Activated naive CD4-positive, alpha-beta T cell treated with anti-CD3 and anti-CD28 coated beads, Interleukin-2, amount 50 U/mL, for 72 hours (primary cell): ENCODE data around the gene APCDD1L. TPM values are rescaled to one million over a fixed set of nuclear protein-coding genes. Genes with fewer than 3 reads are reported as not detected.

Experiments
- ATAC-seq, 2 donors: fragments of 150-1000 bp; cut with Tn5 transposase; 2 replicates each; pipeline ENCODE4 v1.10.0; 2021; ENCODE audit warnings: mild to moderate bottlenecking in 2 of 2, moderate library complexity in 2 of 2
- DNase-seq, 2 donors: peaks; one replicate each; pipeline ENCODE4 v3.0.0; 2021 to 2022; ENCODE audit warnings: low spot score in 2 of 2
- H3K27ac Mint-ChIP-seq, 2 donors: one replicate each; pipeline ENCODE4 v1.8.0; 2022; ENCODE audit warnings: mild to moderate bottlenecking in 2 of 2, mixed read lengths in 2 of 2
- H3K36me3 Mint-ChIP-seq, 2 donors: one replicate each; pipeline ENCODE4 v1.8.0; 2022; ENCODE audit warnings: mixed read lengths in 2 of 2
- H3K9me3 Mint-ChIP-seq, 2 donors: one replicate each; pipeline ENCODE4 v1.8.0; 2022; ENCODE audit warnings: mixed read lengths in 2 of 2
- total RNA-seq, 2 donors: library from RNA; stranded (reverse); gene quantifications; one replicate each; pipeline ENCODE4 v1.2.3, GENCODE V29; 2022

Gene APCDD1L
- total RNA-seq, 2 donors from 2014 or later = not detected

DNA sequence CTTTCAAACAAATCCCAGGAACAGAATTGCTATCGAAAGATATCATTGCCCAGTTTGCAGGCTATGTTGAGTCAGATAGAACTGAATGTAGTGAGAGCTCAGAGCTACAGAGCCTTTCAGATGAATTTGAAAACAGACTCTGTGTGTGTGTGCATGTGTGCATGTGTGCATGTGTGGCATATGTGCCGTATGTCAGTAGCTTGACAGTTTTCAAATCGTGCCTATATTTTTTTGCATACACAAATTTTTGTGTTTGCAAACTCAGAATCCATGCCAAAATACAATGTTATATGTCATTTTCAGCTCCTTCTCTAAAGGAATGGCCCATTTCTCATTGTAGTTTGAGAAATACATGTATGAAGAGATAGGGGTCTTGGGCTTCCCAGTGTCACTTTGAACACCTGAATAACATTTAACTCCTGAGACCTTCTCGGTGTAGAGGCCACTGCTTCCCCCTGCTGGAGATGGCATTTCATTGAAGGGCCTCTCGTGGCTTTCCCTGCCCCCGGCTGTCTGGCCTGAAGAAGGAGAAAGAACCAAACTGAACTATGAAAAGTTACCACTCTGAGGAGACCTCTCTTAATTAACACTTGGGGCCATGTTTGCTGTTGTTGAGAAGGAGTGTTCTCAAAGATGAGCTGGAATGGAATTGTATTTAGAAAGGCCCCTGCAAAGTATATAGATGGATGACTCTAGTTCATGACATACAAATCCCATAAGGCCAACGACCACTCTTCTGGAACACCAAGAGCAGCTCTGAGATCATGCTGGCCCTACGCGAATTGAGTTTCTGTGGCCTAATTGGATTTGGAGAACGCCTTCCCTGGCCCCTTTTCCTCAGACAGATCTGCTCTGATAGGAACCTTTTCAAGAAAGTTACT, 67.4 kb downstream of the APCDD1L start:
- Mint-ChIP-seq H3K36me3 (no peaks in the 10 kb centered on the region), H3K9me3 (no peaks in the 10 kb centered on the region), H3K27ac (peak overlapping the region in 1 of 2 donors; percentile 60)
- peak in 1 of 2 donors; percentile 50 for DNase-seq
- peak; percentile 63 to 70 for ATAC-seq

DNA sequence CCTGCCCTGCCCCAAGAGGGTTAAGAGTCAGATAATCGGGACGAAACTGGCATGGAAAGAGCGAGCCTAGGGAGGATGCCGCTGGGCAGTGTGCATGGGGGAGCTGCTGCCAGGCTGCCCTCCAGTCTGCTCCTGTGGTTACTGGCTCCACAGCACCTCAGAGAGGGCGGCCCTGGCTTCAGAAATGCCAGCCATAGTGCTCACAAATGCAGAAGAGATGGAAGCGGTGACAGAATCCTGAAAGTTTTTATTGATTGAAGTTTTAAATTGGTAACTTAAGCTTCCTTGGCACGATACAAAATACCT, 68.3 kb downstream of the APCDD1L start:
- Mint-ChIP-seq H3K36me3 (no peaks in the 10 kb centered on the region), H3K27ac (no peak overlapping the region), H3K9me3 (no peaks in the 10 kb centered on the region)
- DNase-seq (no peak), ATAC-seq (no peak)

DNA sequence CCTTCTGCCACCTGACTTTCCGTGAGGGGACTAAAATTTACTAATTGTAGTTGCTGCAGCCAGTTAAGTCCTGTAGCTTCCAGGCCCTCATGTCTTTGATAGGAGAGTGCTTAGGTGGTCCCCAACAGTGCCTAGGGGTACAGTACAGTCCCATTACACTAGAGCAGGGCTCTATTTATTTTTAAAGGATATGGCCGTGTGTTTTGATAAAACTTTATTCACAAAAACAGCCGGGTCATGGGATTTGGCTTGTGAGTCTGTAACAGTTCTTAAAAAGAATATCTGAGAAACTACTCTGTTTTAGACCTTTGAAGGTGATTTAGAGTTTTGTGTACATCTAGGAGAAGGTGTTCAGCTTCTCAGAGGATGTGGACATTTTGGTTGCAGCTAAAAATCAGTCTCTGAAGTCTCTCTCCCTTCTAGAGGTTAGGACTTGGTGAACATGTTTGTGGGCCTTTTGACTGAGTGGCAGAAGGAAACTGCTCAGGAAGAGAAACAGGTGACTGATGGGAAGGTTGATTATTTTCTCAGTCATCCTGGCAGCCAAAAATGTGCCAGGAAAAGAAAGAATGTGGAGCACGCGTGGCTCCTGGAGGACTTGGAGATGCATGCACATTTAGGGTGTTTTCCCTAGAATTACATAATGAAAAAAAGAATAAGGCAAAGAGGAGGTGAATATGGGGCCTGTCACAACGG, 68.8 kb downstream of the APCDD1L start:
- DNase-seq = no peak
- no peaks in the 10 kb centered on the region for H3K36me3 Mint-ChIP-seq
- peak overlapping the region in 1 of 2 donors; percentile 21 for H3K27ac Mint-ChIP-seq
- no peaks in the 10 kb centered on the region for H3K9me3 Mint-ChIP-seq
- no peak for ATAC-seq

DNA sequence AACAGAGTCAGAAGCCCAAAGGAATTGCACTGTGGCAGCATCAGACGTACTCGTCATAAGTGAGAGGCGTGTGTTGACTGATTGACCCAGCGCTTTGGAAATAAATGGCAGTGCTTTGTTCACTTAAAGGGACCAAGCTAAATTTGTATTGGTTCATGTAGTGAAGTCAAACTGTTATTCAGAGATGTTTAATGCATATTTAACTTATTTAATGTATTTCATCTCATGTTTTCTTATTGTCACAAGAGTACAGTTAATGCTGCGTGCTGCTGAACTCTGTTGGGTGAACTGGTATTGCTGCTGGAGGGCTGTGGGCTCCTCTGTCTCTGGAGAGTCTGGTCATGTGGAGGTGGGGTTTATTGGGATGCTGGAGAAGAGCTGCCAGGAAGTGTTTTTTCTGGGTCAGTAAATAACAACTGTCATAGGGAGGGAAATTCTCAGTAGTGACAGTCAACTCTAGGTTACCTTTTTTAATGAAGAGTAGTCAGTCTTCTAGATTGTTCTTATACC, 70.4 kb downstream of the APCDD1L start:
- H3K36me3 Mint-ChIP-seq = no peaks in the 10 kb centered on the region
- DNase-seq (no peak), ATAC-seq (no peak)
- H3K27ac Mint-ChIP-seq = peak overlapping the region in 1 of 2 donors; percentile 10
- no peaks in the 10 kb centered on the region for H3K9me3 Mint-ChIP-seq

DNA sequence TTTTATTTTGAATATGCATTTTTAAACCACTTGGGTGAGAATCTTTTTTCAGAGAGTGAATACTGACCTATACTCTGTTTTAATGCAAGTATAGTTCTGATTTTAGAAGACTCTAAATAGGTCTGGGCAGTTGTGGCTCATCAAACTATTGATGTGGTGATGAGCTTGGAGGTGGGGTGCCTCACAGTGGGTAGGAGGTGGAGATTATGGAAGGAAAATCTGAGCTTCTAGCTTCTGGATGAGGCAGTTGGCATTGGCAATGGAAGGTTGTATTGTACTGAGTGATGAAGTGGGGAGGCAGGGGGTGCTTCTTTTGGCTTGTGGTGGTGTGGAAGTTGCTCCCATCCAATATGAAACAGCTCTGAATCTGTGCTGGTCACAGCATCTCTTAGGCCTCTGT, 73.5 kb downstream of the APCDD1L start:
- H3K36me3 Mint-ChIP-seq = peaks cover 0 to 5% of the 10 kb centered on the region in 2 donors

DNA sequence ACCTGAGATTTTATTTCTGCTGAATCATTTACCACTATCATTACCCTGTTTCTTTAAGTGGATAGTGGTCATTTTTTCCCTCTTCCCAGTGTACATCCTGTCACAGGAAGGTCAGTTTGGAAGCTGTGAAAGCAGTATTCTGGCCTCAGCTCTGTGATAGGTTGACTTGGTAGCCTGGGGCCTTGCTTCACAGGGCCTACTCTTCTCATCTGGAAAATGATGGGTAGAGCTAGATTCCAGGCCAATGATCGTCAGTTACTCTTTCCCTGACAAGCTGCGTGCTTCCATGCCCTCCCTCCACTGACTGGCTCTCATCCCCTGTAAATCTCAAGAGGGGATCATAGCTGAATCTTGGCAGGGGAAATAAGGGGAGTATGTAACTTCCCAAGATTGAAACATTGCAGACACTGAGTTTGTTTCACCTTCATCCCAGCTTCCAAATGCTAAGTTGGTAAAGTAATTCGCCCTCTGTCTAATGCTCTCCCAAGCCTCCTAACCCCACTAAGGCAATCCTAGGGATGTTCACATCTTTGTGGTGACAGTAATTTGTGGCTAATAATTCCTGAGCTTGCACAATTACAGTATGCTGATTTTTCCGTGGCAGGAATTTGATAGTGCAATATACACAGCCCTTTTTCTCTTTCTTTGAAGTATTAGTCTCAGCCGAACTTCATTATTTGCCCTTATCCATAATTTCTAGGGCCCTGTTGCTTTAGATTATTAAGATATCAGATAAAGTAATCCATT, 75.0 kb downstream of the APCDD1L start:
- Mint-ChIP-seq H3K27ac (peak overlapping the region; percentile 57), H3K9me3 (no peaks in the 10 kb centered on the region), H3K36me3 (peaks cover 0 to 13% of the 10 kb centered on the region in 2 donors)

More for the DNA sequence above, 73.5 kb downstream of the APCDD1L start:
- DNase-seq (no peak), ATAC-seq (peak; percentile 36 to 58)
- H3K9me3 Mint-ChIP-seq = no peaks in the 10 kb centered on the region
- peak overlapping the region in 1 of 2 donors; percentile 24 for H3K27ac Mint-ChIP-seq

DNA sequence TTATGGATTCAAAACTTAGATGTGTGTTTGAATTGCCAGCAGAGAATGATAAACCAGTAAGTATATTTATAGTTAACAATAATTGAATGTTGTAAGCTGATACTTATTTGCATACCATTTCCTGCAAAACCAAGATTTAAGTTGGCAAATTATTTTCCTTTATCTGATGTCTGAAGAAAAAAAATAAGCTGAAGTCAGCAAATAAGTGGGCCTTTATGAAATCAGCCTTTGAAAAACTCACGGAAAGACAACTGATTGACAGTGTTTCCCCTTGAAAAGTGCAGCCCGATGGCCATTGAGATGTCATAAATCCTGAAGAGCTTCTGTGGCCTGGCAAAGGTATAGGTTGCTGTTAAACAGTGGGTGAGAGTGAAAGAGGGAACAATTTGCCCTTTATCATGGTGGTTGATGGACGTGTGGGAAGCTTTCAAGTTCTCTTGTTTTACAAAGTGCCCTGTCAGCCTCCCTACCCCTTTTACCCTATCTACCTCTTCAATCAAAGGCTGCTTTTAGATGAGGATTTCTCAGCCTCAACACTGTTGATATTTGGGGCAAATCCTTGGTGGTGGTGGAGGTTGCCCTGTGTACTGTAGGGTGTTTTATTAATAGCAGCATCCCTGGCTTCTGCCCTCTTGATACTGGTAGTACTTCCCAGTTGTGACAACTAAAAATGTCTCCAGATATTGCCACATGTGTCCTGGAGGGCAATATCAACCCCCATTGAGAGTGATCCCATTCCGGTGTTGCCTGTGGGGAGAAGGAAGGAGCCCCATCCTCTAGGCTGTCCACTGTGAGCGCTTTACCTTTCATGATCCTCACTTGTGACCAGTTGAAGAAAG, 76.0 kb downstream of the APCDD1L start:
- peak overlapping the region; percentile 31 to 57 for H3K27ac Mint-ChIP-seq
- H3K9me3 Mint-ChIP-seq = no peaks in the 10 kb centered on the region
- DNase-seq (no peak), ATAC-seq (no peak)
- peaks cover 0 to 15% of the 10 kb centered on the region in 2 donors for H3K36me3 Mint-ChIP-seq

More for the DNA sequence above, 75.0 kb downstream of the APCDD1L start:
- DNase-seq = no peak
- no peak for ATAC-seq

DNA sequence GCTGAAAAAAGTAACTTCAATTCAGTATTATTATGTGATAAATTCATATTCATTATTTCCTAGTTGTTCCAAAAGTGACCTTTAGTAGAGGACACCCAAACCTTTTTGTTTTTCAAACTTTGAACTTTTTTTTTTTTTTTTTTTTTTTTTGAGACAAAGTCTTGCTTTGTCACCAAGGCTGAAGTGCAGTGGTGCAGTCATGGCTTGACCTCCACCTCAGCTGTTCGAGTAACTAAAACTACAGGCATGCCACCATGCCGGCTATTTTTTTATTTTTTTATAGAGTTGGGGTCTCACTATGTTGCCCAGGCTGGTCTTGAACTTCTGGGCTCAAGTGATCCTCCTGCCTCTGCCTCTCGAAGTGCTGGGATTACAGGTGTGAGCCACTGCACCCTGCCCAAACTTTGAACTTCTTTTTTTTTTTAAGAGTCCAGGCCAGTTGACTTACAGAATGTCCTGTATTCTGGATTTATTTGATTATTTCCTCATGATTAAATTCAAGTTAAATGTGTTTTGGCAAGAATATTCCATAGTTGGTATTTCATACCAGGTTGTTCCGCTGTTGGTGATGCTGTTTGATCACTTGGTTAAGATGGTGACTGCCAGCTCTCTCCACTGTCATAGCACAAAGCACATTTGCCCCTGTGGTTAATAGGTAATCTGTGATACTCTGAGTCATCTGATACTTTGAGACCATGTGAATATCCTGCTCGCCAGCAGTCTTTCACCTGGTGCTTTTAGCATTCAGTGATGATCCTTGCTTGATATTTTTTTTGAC, 78.1 kb downstream of the APCDD1L start:
- no peaks in the 10 kb centered on the region for H3K9me3 Mint-ChIP-seq
- H3K27ac Mint-ChIP-seq = peak overlapping the region; percentile 2 to 39
- DNase-seq (no peak), ATAC-seq (peak; percentile 59 to 75)
- H3K36me3 Mint-ChIP-seq = peaks cover 0 to 27% of the 10 kb centered on the region in 2 donors

DNA sequence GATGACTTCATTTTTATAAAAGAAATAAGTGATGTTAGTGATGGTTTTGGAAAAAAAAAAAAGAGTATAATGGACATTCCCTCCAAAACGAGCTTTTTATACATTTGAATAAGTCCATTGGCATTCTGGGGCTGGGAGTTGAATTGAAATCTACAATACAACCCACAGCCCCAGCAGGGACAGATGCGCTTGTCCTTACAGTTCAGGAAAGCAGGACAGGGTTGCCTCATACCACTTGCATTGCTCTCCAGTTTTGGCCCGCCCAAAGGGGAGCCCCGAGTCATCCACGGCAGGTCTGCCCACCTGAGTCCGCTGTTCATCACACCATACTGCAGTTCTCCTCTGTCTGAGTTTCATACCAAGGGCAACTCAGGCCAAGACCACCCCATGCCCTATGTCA, 80.0 kb downstream of the APCDD1L start:
- H3K36me3 Mint-ChIP-seq = peaks cover 0 to 39% of the 10 kb centered on the region in 2 donors
- H3K9me3 Mint-ChIP-seq = no peaks in the 10 kb centered on the region
- no peak for DNase-seq
- no peak for ATAC-seq
- H3K27ac Mint-ChIP-seq = peak overlapping the region in 1 of 2 donors; percentile 79

DNA sequence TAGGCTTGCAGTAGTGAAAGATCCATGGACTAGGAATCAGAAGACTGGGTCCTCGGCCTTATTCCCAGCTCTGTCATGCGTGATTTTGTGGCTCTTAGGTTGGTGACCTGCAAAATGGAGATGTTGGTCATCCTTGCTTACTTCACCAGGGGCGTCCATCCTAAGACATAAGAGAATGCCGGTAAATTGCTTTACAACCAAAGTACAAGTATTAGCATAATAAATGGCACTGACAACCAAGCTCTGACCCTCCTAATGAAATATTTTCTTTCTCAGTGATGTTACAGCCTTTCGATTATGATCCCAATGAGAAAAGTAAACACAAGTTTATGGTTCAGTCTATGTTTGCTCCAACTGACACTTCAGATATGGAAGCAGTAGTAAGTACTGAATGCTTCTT, 80.9 kb downstream of the APCDD1L start:
- DNase-seq (no peak), ATAC-seq (no peak)
- H3K36me3 Mint-ChIP-seq = peaks cover 0 to 39% of the 10 kb centered on the region in 2 donors
- H3K9me3 Mint-ChIP-seq = no peaks in the 10 kb centered on the region
- H3K27ac Mint-ChIP-seq = no peak overlapping the region

DNA sequence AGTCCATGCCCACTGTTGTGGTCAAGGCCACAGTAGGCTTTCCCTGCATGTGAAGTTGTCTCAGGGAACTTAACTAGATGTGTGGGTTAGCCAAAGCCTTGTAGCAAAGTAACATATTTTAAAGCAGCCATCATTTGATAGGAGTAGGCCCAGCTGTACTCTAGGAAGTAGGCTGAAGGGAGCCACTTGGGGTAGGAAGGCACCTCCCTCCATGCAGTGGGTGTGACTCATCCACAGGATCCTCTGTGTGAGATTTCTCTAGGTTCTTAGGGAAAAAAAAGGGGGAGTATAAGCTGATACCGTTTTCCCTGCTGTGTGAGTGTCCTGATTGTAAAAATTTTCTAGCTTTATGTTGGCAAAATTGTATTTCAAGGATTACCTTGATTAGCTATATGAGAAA, 81.4 kb downstream of the APCDD1L start:
- Mint-ChIP-seq H3K27ac (peak overlapping the region; percentile 39 to 65), H3K9me3 (no peaks in the 10 kb centered on the region), H3K36me3 (peaks cover 0 to 42% of the 10 kb centered on the region in 2 donors)
- DNase-seq = no peak
- ATAC-seq = no peak

DNA sequence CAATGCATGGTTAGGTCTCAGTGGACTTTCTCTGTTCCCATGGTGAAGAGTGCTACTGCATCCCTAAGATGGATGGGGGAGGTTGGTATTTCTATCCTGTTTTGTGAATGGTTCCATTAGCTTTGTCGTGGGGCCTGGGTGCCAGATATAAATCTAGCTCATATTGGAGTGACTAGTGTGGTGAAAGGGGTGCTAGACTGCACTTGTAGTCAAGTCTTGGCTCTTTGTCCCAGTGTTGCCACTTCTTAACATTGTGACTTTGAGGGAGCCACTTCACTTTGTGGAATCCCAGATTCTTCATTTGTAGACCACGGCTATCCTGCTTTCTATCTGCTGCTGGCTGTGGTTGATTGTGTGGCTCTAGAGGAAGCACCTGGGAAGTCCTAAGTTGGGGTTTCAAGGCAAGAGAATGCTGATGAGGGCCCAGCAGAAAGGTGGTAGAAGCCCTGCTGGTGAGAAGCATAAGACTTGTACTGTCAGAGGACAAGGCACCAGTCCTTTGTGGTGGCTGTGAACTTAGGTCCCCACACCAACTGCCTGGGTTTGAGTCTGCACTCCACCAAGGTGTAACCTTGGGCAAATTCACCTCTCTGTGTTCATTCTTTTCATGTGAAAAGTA, 82.1 kb downstream of the APCDD1L start:
- Mint-ChIP-seq H3K9me3 (no peaks in the 10 kb centered on the region), H3K27ac (peak overlapping the region; percentile 39 to 40), H3K36me3 (peaks cover 0 to 40% of the 10 kb centered on the region in 2 donors)
- ATAC-seq (no peak), DNase-seq (no peak)

DNA sequence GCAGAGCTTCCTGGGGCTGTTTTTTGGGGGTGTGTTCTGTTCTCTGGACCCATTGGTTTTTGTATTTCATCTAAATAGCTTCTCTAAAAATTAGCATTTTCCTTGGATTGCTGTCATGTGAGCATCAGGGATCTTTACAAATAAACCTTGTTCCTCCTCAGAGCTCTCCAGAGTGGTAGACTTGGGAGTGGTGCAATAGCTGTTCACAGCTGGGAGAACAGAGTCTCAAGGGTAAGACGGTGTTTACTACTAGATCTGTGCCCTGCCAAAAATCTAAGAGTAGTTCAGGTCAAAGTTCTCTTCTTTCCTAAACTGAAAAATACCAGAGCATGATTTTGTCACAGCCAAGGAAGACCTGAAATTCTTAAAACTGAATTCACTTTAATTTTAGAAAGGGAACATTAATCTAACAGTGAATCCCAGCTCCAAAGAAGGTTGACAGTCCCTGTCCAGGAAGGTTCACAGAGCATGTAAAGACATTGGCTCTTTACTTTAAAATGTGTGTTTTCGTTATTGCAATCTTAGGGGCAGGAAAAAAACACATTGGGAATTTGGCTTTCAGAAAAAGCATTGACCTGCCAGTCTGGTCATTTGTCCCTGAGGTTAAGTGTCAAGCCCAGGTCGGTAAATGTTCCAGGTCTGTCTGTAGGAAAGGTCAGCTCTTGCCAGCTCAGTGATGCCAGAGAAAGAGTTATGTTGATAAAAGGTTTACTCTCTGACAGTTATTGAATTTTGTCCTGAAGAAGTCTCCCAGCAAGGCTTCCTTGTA, 82.8 kb downstream of the APCDD1L start:
- Mint-ChIP-seq H3K36me3 (peaks cover 0 to 39% of the 10 kb centered on the region in 2 donors), H3K9me3 (no peaks in the 10 kb centered on the region), H3K27ac (peak overlapping the region; percentile 39 to 40)
- ATAC-seq (no peak), DNase-seq (no peak)

DNA sequence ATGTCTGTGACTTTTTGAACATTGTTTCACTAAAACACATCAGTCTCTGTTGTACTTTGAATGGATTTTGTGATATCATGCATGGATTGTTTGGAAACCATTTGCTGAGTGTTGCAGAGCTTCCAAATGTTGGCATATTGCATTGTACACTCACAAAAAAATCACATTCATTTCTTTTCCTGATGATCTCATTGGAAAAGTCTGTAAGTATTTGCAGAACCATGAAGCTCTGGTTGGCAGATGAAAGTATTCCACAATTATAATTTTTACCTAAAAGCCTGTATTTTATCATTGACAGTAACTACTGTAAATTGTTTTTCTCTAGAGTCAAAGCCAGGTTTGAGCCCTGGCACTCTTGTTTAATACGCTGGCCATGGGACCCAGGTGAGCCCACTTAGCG, 84.1 kb downstream of the APCDD1L start:
- no peak overlapping the region for H3K27ac Mint-ChIP-seq
- ATAC-seq = no peak
- H3K9me3 Mint-ChIP-seq = no peaks in the 10 kb centered on the region
- H3K36me3 Mint-ChIP-seq = peaks cover 0 to 39% of the 10 kb centered on the region in 2 donors
- DNase-seq = no peak
